GM21515 (cell line): Measurements from ENCODE around the gene DPYD.

Experiments
- ATAC-seq: cut with Tn5 transposase; IDR thresholded peaks from one replicate; pipeline ENCODE4 v1.9.1; 2021; ENCODE audit not compliant: unreplicated experiment

DPYD gene

DNA sequence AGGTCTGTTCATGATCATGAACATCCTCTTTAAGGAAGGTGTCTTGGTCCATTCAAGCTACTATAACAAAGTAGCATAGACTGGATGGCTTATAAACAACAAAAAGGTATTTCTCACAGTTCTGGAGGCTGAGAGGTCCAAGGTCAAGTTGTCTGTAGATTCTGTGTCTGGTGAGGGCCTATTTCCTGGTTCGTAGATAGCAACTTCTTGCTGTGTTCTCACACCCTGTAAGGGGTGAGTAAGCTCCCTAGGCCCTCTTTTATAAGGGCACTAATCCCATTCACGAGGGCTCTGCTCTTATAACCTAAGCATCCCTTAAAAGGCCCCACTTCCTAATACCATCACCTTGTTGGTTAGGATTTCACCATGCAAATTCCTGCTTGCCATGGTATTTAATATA is 851.5 kb downstream of the DPYD start:
- ATAC-seq = no peak

DNA sequence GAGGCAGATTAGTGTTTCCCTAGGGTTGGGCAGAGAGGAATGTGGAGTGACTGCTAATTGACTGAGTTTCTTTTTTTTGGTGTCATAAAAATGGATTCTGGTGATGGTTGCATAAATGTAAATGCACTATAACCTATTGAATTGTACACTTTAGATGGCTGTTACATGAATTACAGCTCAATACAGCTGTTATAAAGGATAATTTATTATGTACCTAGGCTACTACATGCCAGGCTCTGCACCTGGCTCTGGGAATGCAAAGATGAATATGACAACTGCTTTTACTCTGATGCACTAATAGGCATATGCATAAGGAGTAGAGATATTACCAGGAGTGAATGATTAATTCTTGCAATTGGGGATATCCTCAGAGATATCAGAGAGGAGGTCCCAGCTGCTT is 854.0 kb downstream of the DPYD start:
- ATAC-seq = no peak

DNA sequence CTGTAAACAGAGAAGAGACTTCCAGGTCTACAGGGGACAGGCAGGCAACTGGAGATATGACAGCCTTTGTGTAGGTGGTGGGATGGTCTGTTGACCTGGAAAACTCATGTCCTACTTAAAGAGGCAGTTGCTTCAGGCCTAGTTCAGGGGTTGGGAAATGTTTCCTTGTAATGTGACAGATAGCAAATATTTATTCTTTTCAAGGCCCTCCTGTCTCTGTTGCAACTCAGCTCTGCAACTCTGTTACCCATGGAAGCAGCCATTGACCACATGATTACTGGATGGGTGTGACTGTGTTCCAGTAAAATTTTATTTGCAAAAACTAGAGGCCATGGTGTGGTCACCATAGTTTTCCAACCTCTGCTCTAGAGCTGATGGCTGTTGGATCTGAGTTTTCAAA is 857.3 kb downstream of the DPYD start:
- ATAC-seq = no peak

DNA sequence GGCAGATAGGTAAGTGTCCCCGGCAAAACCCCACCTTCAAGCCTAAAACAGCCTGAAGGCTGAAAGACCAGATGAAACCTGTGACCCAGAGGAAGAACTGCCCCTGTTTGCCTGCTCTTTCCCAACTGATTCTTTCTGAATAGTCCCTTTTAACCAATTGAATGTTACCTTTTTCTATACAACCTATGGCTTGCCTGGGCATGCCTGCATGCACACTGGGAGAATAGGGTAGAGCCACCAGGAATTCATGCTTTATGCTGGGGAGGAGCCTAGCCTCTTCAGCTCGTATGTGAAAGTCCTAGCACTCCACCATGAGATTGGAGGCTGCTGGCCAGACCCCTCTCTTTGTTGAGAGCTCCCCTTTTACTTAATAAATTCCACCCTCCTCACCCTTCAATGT is 859.2 kb downstream of the DPYD start:
- ATAC-seq = no peak

DNA sequence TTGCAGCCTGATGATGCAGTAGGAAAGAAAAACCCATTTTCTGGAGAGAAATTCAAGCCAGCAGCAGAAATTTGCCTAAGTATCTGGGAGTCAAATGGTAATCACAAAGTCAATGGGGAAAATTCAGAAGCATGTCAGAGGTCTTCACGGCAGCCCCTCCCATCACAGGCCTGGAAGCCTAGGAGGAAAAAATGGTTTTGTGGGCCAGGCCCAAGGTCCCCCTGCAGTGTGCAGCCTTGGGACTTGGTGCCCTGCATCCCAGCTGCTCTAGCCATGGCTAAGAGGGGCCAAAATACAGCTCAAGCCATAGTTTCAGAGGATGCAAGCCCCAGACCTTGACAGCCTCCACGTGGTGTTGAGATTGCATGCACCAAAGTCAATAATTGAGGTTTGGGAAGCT is 864.4 kb downstream of the DPYD start:
- ATAC-seq = no peak

DNA sequence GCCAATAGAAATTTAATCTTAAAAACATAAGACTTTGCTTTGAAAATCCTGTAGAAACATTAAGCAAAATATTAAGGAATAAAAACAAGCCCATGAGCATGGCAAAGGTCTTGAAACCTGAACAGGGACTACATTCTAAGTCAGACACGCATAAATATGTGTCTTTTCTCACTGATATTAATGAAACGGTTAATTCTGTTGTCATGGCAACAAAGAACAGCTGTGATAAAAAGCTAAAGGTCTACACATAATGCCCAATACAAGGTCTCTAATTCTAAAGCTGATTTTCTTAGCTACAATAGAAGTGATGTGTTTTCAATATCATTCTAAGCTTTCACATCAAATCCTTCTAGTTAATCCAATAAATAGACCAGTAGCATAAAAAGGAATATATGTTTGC is 867.6 kb downstream of the DPYD start:
- no peak for ATAC-seq

DNA sequence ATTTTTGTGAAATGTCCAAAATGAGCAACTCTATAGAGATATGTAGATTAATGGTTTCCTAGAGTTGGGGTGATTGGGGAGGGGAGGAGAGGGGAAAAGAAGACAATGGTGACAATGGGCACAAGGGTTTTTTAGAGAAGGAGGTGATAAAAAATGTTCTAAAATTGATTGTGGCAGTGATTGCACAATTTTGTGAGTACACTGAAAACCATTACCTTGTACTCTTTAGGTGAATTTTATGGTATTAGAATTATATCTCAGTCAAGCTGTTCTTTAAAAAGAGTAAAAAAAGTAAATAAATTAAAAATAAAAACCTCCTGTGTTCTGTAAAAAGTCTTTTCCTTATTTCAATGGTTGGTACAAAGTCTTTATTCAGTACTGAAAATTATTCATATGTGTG is 869.0 kb downstream of the DPYD start:
- ATAC-seq = no peak

DNA sequence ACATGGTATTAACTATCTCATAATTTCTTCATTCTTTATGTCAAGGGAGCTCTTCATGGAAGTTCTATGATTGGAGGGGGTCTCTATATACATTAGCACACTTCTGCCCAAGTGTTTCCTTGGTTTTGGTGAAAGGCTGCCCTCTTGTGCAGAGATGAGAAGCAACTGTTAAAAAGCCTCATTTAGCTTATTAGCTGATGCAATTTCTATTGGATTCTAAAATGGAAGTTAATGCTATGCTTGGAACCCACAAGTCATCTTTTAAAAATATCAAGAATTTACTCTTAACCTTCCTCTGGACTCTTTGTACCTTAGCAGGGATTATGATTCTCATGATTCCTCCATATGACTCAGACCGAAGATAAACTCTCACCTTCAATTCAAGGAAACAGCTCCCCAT is 870.3 kb downstream of the DPYD start:
- no peak for ATAC-seq

DNA sequence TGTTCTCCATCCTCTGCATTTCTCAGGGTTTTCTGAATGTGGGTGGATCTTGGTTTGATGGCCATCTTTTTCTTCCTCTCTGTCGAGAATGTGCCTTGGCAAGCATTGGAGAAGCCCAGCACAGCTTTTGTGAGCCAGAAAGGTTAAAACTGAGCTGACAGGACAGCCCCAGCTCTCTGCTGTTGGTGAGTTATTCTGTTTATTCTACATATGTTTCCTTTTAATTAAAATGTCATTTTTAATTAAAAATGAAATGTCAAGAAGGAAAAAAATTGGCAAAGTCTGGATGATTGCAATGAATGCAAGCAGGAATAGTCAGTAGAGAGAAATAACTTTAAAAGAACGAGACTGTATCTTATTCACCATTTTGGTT is 873.4 kb downstream of the DPYD start:
- no peak for ATAC-seq

DNA sequence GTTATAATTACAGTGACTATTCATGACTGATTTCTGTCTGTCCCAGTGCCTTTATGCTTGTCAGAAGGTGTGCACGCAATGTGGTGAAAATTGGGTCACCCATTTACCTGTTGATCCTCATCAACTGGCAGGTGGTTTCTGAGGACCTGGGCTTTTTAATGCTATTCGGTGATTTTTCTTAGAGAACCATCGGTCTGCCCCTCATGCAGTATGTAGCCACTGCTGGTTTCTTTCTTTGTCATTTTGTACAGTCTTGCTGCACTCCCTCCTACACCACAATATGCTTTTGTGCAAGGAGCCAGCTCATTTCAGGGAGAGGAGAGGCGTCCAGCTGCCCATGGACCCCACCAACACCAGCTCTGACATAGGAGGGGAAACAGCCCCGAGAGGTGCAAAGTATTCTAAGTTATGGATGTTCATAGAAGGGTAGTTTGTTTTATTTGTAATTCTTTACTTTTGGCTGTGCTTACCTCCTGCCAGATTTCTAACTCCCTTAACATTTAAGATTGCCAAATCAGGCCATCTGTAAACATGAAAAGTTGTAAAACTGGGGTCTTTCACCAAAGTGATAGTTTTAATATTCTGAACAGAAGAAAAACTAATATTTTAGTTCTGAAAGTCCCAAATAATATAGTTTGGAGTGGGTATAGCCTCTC is 873.9 kb downstream of the DPYD start:
- ATAC-seq = no peak

DNA sequence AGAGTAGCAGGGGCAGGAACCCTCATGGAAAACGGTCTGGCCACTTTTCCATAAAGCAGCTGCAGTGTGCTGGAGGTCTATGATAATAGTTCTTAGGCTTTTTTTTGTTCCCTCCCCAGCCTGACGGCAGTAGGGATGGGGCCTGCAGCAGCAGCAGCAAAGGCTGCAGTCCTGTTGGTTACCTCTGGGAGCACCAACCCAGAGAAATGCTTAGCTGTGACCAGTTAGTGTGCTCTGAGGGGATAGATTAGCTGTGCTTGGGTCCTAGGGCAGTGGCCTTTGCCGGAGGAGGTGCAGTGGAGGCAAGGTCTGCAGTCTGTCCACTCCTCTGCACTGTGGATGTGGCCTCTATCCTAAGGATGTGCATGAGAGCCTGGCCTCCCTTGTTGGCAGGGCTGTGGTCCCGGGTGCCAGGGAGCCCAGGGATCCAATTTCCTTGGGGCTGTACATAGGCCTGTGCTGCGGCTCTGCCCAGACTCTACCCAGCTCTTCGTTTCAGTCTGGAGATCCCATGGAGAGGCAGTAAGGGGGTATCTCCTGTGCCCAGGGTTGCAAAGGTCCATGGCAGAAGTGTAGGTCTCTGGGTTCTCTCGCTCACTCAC is 876.6 kb downstream of the DPYD start:
- ATAC-seq = no peak

DNA sequence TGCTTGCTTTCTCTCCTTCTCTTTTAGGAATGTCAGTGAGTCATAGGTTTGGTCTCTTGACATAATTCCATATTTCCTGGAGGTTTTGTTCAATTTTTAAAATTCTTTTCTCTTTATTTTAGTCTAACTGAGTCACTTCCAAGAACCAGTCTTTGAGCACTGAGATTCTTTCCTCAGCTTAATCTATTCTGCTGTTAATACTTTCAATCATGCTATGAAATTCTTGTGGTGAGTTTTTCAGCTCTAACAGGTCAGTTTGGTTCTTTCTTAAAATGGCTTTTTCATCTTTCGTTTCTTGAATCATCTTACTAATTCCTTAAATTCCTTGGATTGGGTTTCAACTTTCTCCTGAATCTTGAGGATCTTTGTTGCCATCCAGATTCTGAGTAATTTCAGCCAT is 878.3 kb downstream of the DPYD start:
- no peak for ATAC-seq

DNA sequence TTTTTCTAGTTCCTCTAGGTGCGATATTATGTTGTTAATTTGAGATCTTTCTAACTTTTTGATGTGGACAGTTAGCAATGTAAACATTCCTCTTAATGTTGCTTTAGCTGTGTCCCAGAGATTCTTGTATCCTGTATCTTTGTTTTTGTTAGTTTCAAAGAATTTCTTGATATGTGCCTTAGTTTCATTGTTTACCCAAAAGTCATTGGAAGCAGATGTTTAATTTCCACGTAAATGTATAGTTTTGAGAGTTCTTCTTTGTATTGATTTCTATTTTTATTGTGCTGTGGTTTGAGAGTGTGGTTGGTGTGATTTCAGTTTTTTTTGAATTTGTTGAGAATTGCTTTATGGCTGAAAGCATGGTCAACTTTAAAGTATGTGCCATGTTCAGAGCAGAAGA is 879.8 kb downstream of the DPYD start:
- no peak for ATAC-seq

DNA sequence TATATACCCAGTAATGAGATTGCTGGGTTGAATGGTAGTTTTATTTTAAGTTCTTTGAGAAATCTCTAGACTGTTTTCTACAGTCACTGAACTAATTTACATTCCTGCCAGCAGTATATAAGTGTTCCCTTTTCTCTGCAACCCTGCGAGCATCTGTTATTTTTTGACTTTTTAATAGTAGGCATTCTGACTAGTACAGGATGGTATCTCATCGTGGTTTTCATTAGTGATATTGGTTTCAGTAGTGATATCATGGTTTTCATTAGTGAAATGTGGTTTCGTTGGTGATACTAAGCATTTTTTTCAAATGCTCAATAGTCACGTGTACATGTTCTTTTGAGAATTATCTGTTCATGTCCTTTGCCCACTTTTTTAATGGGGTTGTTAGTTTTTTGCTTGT is 882.4 kb downstream of the DPYD start:
- ATAC-seq = no peak

DNA sequence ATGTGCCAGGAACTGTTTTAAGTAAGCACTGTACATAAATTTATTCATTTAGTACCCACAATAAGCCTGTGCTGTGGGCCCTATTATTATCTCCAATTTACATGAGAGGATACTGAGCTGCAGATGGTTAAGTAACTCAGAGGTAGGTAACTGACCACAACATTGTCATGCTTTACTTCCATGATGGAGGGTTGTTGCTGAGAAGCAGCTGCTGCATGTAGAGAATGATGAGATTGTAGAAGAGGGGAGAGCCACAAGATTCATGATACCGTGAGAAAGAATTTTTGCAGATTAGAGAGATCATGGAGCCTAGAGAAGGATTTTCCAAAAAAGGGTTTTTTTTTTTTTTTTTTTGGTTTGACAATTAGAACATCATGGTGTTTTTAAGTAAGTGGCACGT is 886.2 kb downstream of the DPYD start:
- ATAC-seq = no peak

DNA sequence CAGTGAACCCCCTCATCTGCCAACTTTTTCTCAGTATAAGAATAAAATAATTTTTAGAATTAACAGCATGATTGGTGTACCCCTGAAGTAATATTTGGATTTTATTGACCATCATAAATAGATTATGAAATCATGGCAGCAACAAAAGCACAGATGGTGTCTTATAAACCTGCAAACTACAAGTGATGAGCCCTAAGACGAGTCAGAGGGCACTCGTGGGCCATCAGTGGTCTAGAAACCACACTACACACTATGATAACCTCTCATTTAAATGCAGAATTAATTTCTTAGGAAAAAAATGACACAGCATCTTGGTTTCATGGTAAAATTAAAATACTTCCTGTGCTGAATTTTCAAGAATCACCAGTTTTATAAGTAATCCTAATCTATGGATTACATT is 886.9 kb downstream of the DPYD start:
- no peak for ATAC-seq
